ENCODE results near the gene APLP2. TPM values are rescaled to one million over a fixed set of nuclear protein-coding genes. Genes with fewer than 3 reads are reported as not detected.

The APLP2 gene
- total and polyA plus RNA-seq, 2 of the 4 experiments (the other 2 are of a cell fraction): 127 to 235 TPM

GRCh38 chr11:130150790-130151189 is 81.1 kb downstream of the APLP2 start:
- Histone ChIP-seq H3K23ac (ENCODE audit: low read depth, low read length) (no peak overlapping the region), H2AFZ (replicated peaks; ENCODE audit: low read length, poor library complexity) (no peak overlapping the region), H3K9me1 (ENCODE audit: insufficient read depth, low read length) (no peaks in the 10 kb centered on the region), H2BK20ac (ENCODE audit: low read depth, low read length) (no peak overlapping the region), H3K79me1 (ENCODE audit: low read depth in 1 of 2, low read length in 2 of 2) (no peaks in the 10 kb centered on the region), H2AK5ac (ENCODE audit: low read depth, low read length) (no peak overlapping the region), H3K9ac (ENCODE audit: low read depth, low read length) (no peak overlapping the region), H2BK5ac (ENCODE audit: low read depth, low read length, poor library complexity, severe bottlenecking) (no peak overlapping the region), H2BK120ac (ENCODE audit: low read depth, low read length) (no peak overlapping the region), H3K36me3 (ENCODE audit: control insufficient read depth, insufficient read depth, low read length) (peaks cover 2% of the 10 kb centered on the region; the same call in 1 of the 2 replicates), H4K5ac (ENCODE audit: low read depth, low read length) (no peak overlapping the region), H4K20me1 (ENCODE audit: insufficient read depth, low read length) (no peaks in the 10 kb centered on the region), H3K27ac (ENCODE audit: insufficient read depth, low read length) (no peak overlapping the region), H4K8ac (ENCODE audit: low read depth in 2 of 2, low read length in 2 of 2) (no peak overlapping the region), H3K4me2 (ENCODE audit: low read depth, low read length) (no peak overlapping the region), H3K18ac (ENCODE audit: low read depth, low read length) (no peak overlapping the region), H3K4me3 (ENCODE audit: insufficient read depth, low read depth, low read length) (no peak overlapping the region), H3K9me3 (ENCODE audit: control insufficient read depth, insufficient read depth, low read length) (no peaks in the 10 kb centered on the region), H3K14ac (replicated peaks; ENCODE audit: low read depth, low read length) (no peak overlapping the region), H3K4ac (ENCODE audit: low read depth, low read length) (no peak overlapping the region), H4K91ac (ENCODE audit: insufficient read depth, low read depth, low read length) (no peak overlapping the region), H3K4me1 (ENCODE audit: control insufficient read depth, insufficient read depth, low read length) (peaks cover 2% of the 10 kb centered on the region; the same call in 1 of the 2 replicates), H3K56ac (ENCODE audit: extremely low read depth, insufficient read depth, low read length) (no peak overlapping the region), H2AK9ac (replicated peaks; ENCODE audit: low read depth, low read length, poor library complexity) (no peak overlapping the region), H3K27me3 (ENCODE audit: control insufficient read depth, insufficient read depth, low read length) (peaks cover 3% of the 10 kb centered on the region), H2BK15ac (ENCODE audit: low read depth, low read length) (no peak overlapping the region)
- no peak for ATAC-seq (ENCODE audit: low read depth)
- BruUV-seq (replicated peaks): no TSS peak
- intact Hi-C loops (cut with micrococcal nuclease): no loop called here
- CTCF ChIA-PET: no interaction called here
- POLR2A ChIA-PET (ENCODE audit: unreplicated experiment): no interaction called here
- in situ Hi-C loops (cut with MboI; ENCODE audit: low sequenced_read_pairs): no loop called here
- no peak for DNase-seq
- WGBS, 2 experiments (ENCODE audit: extremely low coverage in 2 of 2, insufficient read length in 1 of 2): 60% methylated on average over 1 of the region's 7 CpGs; no CpG with 5 or more reads in 1 of the 2 experiments
- dilution Hi-C loops (cut with HindIII; ENCODE audit: low sequenced_read_pairs, unreplicated experiment): no loop called here
- TF ChIP-seq SMC3 (IDR thresholded peaks at IDR 0.05; ENCODE audit: low read depth, low read length): no peak
- TF ChIP-seq, protein P1, sequence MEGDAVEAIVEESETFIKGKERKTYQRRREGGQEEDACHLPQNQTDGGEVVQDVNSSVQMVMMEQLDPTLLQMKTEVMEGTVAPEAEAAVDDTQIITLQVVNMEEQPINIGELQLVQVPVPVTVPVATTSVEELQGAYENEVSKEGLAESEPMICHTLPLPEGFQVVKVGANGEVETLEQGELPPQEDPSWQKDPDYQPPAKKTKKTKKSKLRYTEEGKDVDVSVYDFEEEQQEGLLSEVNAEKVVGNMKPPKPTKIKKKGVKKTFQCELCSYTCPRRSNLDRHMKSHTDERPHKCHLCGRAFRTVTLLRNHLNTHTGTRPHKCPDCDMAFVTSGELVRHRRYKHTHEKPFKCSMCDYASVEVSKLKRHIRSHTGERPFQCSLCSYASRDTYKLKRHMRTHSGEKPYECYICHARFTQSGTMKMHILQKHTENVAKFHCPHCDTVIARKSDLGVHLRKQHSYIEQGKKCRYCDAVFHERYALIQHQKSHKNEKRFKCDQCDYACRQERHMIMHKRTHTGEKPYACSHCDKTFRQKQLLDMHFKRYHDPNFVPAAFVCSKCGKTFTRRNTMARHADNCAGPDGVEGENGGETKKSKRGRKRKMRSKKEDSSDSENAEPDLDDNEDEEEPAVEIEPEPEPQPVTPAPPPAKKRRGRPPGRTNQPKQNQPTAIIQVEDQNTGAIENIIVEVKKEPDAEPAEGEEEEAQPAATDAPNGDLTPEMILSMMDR (conservative IDR thresholded peaks at IDR 0.05; ENCODE audit: low read depth, low read length): no peak
- no peak for TF ChIP-seq POLR2A (IDR thresholded peaks at IDR 0.05; ENCODE audit: low read depth, low read length)
- no peak for TF ChIP-seq BHLHE40 (IDR thresholded peaks at IDR 0.05; ENCODE audit: low read depth, low read length)
- no peak for TF ChIP-seq MAFK (IDR thresholded peaks at IDR 0.05; ENCODE audit: low read depth, low read length)
- no peak for TF ChIP-seq MAZ (IDR thresholded peaks at IDR 0.05; ENCODE audit: borderline replicate concordance, low read depth, low read length)
- TF ChIP-seq NFE2L2 (IDR thresholded peaks at IDR 0.05; ENCODE audit: low read depth, low read length): no peak
- no peak for TF ChIP-seq CEBPB (IDR thresholded peaks at IDR 0.05; ENCODE audit: low read depth, low read length)
- TF ChIP-seq RAD21 (IDR thresholded peaks at IDR 0.05; ENCODE audit: low read length): no peak
